Activated T-helper 1 cell treated with anti-CD3 and anti-CD28 coated beads, Interleukin-12 subunit alpha, Interleukin-12 subunit beta, Interleukin-2, Interleukin-4 antibody, amounts not matched to agents 30 ng/mL and 10 ng/mL and 1 ng/mL, durations not matched to agents 14 hours and 24 hours and 36 hours (primary cell): ENCODE measurements around the gene RPLP2. TPM values are rescaled to one million over a fixed set of nuclear protein-coding genes. Genes with fewer than 3 reads are reported as not detected.

Source experiments
- DNase-seq: peaks from one replicate; pipeline ENCODE4 v3.0.0; 2021; ENCODE audit warnings: low spot score
- H3K27ac Mint-ChIP-seq: one replicate; pipeline ENCODE4 v1.8.0; 2021; ENCODE audit warnings: mild to moderate bottlenecking, mixed read lengths
- H3K27me3 Mint-ChIP-seq: one replicate; pipeline ENCODE4 v1.8.0; 2022; ENCODE audit warnings: mild to moderate bottlenecking, moderate library complexity, mixed read lengths; ENCODE audit not compliant: insufficient read depth
- H3K36me3 Mint-ChIP-seq: one replicate; pipeline ENCODE4 v1.8.0; 2021; ENCODE audit warnings: low read depth, mixed read lengths
- H3K4me1 Mint-ChIP-seq: one replicate; pipeline ENCODE4 v1.8.0; 2021; ENCODE audit warnings: low read depth, mixed read lengths
- H3K4me3 Mint-ChIP-seq: one replicate; pipeline ENCODE4 v1.8.0; 2021; ENCODE audit warnings: mild to moderate bottlenecking, moderate library complexity, mixed read lengths
- H3K9me3 Mint-ChIP-seq: one replicate; pipeline ENCODE4 v1.8.0; 2021; ENCODE audit warnings: mixed read lengths
- intact Hi-C: fragments of 100-400 bp; cut with micrococcal nuclease; formaldehyde crosslinking; loops from one replicate; pipeline ENCODE4 v1.15.1; 2024
- total RNA-seq: library from RNA; stranded (reverse); gene quantifications from 2 replicates; pipeline ENCODE4 v1.2.3, GENCODE V29; 2022

RPLP2 gene
- total RNA-seq, 1 donor from 2014 or later = 2,072 TPM

DNA sequence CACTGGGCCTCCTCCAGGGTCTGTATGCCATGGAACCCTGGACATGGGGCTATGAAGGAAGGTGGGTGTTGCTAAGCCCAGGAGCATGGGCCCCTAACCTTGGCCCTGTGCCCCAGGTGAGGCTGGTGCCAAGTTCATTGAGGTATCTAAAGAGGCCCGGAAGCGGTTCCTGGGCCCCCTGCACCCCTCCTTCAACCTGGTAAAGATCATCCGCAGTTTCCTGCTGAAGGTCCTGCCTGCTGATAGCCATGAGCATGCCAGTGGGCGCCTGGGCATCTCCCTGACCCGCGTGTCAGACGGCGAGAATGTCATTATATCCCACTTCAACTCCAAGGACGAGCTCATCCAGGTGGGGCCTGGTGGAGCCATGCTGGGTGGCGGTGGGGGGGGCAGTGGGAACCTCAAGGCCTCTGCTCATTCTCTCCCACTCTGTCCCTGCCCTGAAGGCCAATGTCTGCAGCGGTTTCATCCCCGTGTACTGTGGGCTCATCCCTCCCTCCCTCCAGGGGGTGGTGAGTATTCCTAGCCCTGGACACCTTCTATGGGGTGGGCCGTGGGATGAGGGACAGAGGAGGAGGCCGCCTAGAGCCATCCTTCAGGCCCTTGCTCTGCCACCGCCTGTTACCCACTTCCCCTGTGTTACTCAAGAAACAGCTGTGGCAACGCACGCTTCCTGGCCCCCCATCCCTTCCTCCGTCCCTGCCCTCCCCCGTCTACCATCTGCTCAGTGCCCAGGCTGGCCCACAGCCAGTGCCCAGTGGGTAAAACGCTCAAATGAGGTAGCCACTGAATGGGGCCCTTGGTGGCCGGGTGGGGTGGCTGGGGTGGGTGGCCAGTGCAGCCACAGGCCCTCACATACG, 12.0 kb downstream of the RPLP2 start:
- peaks cover 2% of the 10 kb centered on the region for H3K36me3 Mint-ChIP-seq
- no peak overlapping the region for H3K27ac Mint-ChIP-seq
- H3K27me3 Mint-ChIP-seq = peaks cover 3% of the 10 kb centered on the region
- no peaks in the 10 kb centered on the region for H3K4me1 Mint-ChIP-seq
- H3K4me3 Mint-ChIP-seq = peak overlapping the region; percentile 42
- DNase-seq = no peak
- no peaks in the 10 kb centered on the region for H3K9me3 Mint-ChIP-seq
- intact Hi-C loops = no loop called here

DNA sequence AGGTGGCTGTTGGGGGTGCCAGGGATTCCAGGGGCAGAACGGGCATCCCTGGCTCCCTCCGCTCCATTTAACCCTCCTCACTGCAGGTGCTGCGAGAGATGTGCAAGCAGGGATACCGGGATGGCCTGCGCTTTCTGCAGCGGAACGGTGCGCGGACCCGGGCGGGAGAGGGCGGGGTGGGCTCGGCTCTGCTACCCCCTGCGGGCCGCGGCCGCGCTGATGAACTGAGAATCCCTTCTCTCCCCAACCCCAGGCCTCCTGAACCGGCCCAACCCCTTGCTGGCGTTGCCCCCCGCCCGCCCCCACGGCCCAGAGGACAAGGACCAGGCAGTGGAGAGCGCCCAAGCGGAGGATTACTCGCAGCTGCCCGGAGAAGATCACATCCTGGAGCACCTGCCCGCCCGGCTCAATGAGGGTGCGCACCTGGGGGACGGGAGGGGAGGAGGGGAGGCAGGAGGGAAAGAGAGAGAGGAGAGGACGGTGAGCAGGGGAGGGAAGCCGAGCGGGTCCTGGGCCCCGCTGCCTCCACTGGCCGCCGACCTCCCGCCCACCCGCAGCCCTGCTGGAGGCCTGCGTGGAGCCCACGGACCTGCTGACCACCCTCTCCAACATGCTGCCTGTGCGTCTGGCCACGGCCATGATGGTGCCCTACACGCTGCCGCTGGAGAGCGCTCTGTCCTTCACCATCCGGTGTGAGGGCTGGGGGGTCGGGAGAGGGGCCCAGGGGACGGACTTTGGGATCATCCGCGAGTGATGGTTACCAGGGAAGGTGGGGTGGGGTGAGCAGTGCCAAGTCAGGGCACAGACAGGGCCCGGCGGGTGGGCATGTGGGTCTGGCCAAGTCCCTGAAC, 13.9 kb downstream of the RPLP2 start:
- DNase-seq = no peak
- Mint-ChIP-seq H3K27ac (no peak overlapping the region), H3K36me3 (peaks cover 2% of the 10 kb centered on the region), H3K9me3 (no peaks in the 10 kb centered on the region), H3K4me1 (peaks cover 6% of the 10 kb centered on the region), H3K4me3 (no peak overlapping the region), H3K27me3 (peaks cover 13% of the 10 kb centered on the region)
- intact Hi-C loops = no loop called here

DNA sequence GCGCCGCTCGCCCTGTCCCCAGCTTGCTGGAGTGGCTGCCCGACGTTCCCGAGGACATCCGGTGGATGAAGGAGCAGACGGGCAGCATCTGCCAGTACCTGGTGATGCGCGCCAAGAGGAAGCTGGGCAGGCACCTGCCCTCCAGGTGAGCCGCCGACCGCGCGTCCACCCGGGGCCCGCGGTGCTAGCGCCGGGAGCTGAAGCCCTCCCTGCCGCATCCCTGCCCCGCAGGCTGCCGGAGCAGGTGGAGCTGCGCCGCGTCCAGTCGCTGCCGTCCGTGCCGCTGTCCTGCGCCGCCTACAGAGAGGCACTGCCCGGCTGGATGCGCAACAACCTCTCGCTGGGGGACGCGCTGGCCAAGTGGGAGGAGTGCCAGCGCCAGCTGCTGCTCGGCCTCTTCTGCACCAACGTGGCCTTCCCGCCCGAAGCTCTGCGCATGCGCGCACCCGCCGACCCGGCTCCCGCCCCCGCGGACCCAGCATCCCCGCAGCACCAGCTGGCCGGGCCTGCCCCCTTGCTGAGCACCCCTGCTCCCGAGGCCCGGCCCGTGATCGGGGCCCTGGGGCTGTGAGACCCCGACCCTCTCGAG, 14.6 kb downstream of the RPLP2 start:
- Mint-ChIP-seq H3K36me3 (peaks cover 2% of the 10 kb centered on the region), H3K4me1 (peaks cover 6% of the 10 kb centered on the region), H3K27me3 (peaks cover 20% of the 10 kb centered on the region), H3K4me3 (no peak overlapping the region), H3K27ac (no peak overlapping the region), H3K9me3 (no peaks in the 10 kb centered on the region)
- intact Hi-C loops = no loop called here
- no peak for DNase-seq

DNA sequence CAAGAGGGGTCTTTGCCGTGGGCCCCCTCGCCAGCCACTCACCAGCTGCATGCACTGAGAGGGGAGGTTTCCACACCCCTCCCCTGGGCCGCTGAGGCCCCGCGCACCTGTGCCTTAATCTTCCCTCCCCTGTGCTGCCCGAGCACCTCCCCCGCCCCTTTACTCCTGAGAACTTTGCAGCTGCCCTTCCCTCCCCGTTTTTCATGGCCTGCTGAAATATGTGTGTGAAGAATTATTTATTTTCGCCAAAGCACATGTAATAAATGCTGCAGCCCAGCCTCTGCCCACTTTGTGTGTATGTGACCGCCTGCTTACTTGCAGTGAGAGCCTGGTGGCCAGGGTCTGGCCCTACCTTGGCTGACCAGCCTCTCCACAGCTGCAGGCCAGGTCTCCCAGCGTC, 15.2 kb downstream of the RPLP2 start:
- Mint-ChIP-seq H3K4me1 (peaks cover 6% of the 10 kb centered on the region), H3K9me3 (no peaks in the 10 kb centered on the region), H3K4me3 (no peak overlapping the region), H3K36me3 (peaks cover 2% of the 10 kb centered on the region), H3K27ac (no peak overlapping the region), H3K27me3 (peaks cover 26% of the 10 kb centered on the region)
- intact Hi-C loops = no loop called here
- DNase-seq = no peak

DNA sequence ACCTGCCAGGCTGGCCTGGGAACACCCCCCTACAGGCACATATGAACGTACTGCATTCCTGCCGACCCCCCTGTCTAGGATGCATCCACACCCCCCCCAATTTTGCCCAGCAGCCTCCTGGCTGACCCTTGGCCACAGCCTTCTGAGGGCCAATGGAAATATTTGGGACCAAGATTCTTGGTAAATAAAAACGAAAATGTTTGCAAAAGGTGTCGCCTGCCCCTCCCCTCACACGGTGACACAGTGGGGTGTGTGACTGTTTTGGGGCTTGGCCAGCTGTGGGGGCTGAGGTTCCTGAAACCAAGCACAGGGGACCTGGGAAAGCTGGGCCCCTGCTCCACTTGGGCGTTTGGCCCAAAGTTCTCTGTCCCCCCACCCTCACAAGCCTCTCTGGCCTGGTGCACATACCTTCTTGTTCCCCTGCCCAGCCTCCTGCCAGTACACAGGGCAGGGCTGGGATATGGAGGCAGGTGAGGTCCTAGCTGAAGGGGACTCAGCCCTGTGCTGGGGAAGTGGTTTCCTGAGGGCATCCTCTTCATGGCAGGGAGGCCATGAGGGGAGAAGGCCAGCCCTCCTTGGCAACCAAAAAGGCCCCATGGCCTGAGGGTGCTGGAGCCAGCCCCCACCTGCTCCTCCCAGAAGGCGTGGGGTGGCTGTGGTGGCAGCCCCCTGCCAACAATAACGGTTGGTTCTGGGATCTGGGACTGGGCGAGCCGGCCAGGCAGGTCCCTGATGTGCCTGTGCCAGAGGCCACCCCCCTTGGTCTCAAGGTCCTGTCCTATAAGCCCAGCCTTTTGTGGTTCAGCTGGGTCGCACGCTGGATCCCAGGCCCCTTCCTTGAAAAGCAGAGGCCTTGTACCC, 15.8 kb downstream of the RPLP2 start:
- no peaks in the 10 kb centered on the region for H3K9me3 Mint-ChIP-seq
- intact Hi-C loops = no loop called here
- H3K4me1 Mint-ChIP-seq = peaks cover 6% of the 10 kb centered on the region
- no peak for DNase-seq
- peaks cover 2% of the 10 kb centered on the region for H3K36me3 Mint-ChIP-seq
- peaks cover 29% of the 10 kb centered on the region for H3K27me3 Mint-ChIP-seq
- H3K27ac Mint-ChIP-seq = no peak overlapping the region
- H3K4me3 Mint-ChIP-seq = no peak overlapping the region

DNA sequence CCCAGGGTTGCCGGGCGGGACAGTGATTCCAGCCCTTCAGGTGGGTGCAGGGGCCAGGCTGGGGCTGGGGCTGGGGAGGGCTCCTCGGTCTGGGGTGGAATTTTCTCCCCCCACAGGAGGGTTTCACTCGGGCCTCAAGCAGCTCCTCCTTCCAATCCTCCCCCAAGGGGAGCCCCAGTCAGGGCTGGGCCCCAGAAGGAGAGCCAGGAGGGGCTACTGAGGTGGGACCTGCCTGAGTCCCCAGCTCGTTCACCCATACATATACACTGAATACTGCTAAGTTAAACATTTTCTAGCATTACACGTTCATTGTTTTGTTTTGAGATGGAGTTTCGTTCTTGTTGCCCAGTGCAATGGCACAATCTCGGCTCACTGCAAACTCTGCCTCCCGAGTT, 16.5 kb downstream of the RPLP2 start:
- peak overlapping the region; percentile 81 for H3K4me3 Mint-ChIP-seq
- H3K9me3 Mint-ChIP-seq = no peaks in the 10 kb centered on the region
- no peak for DNase-seq
- peaks cover 2% of the 10 kb centered on the region for H3K36me3 Mint-ChIP-seq
- intact Hi-C loops = no loop called here
- H3K4me1 Mint-ChIP-seq = peaks cover 6% of the 10 kb centered on the region
- no peak overlapping the region for H3K27ac Mint-ChIP-seq
- H3K27me3 Mint-ChIP-seq = peaks cover 31% of the 10 kb centered on the region

DNA sequence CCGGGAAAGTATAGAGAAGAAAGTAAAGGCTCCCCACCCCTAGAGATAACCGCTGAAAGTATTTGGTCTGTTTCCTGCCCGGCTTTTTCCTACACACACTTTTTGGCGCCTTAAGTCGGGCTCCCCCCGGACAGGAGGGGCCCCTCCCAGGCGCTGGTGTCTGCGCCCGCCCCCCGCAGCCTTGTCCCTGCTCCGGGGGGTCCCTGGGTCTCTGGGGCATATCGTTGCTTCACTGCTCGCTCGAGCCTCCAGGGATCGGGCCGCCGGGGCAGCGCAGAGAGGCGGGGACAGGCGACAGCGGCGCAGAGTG, 17.0 kb downstream of the RPLP2 start:
- no peak overlapping the region for H3K27ac Mint-ChIP-seq

DNA sequence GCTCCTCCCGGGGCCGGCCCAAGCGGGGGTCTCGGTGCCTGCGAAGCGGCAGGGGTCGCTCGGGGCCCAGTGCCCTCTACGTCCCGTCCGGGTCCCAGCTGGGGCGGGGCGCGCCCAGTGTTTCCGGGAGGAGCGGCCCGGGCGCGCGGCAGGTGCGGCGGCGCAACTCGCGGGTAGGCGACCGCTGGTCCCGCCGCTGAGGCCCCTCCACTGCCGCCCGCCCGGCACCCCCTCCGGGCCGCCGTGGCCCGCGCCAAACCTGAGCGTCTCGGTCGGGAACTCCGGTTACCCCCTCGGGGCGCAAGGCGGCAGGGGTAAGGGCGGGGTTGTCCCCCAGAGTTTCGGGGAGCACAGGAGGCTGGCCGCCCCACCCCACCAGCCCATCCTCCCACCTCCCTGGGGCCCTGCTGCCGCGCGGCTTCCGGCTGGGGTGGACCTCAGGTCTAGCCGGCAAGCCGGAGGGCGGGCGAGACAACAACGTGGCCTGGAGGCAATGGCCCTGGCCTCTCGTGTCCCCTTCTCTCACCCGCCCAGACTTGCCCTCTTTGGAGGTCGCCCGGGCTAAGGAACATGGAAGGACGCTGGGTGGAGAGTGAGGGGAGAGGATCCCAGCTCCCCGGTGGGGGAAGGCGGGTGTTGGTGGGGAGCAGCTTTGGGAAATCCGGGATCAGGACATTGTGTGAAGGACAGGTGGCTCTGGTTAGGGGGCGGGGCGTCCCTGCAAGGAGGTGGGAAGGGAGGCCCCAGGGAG, 17.6 kb downstream of the RPLP2 start:
- intact Hi-C loops = loop anchor here (1.0 kb wide), 1 partner anchor 8 kb away; no protein-coding TSS in a partner anchor
- Mint-ChIP-seq H3K27me3 (peaks cover 36% of the 10 kb centered on the region), H3K9me3 (no peaks in the 10 kb centered on the region), H3K36me3 (peaks cover 2% of the 10 kb centered on the region), H3K4me3 (peak overlapping the region; percentile 77), H3K27ac (peak overlapping the region; percentile 5), H3K4me1 (peaks cover 6% of the 10 kb centered on the region)
- DNase-seq = no peak

More for the DNA sequence above, 17.0 kb downstream of the RPLP2 start:
- H3K36me3 Mint-ChIP-seq = peaks cover 2% of the 10 kb centered on the region
- DNase-seq = no peak
- peak overlapping the region; percentile 81 for H3K4me3 Mint-ChIP-seq
- H3K27me3 Mint-ChIP-seq = peaks cover 34% of the 10 kb centered on the region
- H3K9me3 Mint-ChIP-seq = no peaks in the 10 kb centered on the region
- peaks cover 6% of the 10 kb centered on the region for H3K4me1 Mint-ChIP-seq
- intact Hi-C loops = loop anchor here (1.0 kb wide), 1 partner anchor 7 kb away; no protein-coding TSS in a partner anchor

DNA sequence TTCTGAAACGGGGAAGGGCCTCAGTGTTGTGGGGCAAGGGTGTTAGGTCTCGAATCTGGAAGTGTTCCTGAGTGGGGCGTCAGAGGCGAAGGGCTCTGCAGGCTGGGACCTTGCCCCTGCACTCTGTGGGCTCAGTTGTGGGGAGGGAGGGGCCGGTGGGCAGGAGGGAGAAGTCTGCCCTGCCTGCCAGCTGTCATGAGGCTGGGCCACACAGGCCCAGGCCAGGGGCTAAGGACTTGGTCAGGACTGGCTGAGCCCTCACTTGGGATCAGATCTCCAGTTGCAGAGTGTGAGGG, 18.1 kb downstream of the RPLP2 start, which contains the start of gene CRACR2B:
Gene CRACR2B, plus strand, starts transcription at position 23 of the 296 bp plus-strand sequence. CDS start 689 bp downstream, outside the sequence.
- H3K36me3 Mint-ChIP-seq = peaks cover 2% of the 10 kb centered on the region
- H3K4me1 Mint-ChIP-seq = peaks cover 6% of the 10 kb centered on the region
- H3K9me3 Mint-ChIP-seq = no peaks in the 10 kb centered on the region
- H3K27ac Mint-ChIP-seq = peak within 1 kb of the TSS; percentile 5
- peaks cover 37% of the 10 kb centered on the region for H3K27me3 Mint-ChIP-seq
- DNase-seq = no peak
- intact Hi-C loops = loop anchor here (1.0 kb wide), 1 partner anchor 9 kb away; no protein-coding TSS in a partner anchor
- peak within 1 kb of the TSS; percentile 77 for H3K4me3 Mint-ChIP-seq

DNA sequence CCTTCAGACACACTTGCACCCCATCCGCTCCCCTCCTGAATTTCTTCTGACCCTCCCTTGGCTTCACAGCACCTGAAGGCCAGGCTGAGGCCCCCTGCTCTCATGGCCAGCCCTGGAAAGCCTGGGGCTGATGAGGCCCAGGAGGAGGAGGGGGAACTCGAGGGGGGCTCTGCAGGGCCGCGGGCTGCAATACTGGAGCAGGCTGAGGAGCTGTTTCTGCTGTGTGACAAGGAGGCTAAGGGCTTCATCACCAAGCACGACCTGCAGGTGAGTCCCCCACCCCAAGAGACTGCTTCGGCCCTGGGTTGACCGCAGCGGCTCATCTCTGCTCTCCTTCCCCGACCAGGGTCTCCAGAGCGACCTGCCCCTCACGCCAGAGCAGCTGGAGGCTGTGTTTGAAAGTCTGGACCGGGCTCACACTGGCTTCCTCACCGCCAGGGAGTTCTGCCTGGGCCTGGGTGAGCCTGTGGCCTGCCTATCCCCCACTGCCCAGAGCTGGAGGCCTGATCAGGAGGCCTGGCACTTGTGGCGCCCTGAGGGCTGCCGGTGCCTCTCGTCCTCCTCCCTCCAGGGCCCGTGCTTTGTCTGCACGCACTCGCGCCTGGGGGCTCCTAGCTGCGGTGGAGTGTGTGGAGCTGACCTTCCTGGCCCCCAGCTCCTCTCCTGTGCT, 18.9 kb downstream of the RPLP2 start:
- intact Hi-C loops = no loop called here
- H3K4me3 Mint-ChIP-seq = peak overlapping the region; percentile 77
- H3K36me3 Mint-ChIP-seq = peaks cover 2% of the 10 kb centered on the region
- DNase-seq = no peak
- no peak overlapping the region for H3K27ac Mint-ChIP-seq
- no peaks in the 10 kb centered on the region for H3K9me3 Mint-ChIP-seq
- H3K4me1 Mint-ChIP-seq = peaks cover 6% of the 10 kb centered on the region
- peaks cover 37% of the 10 kb centered on the region for H3K27me3 Mint-ChIP-seq

DNA sequence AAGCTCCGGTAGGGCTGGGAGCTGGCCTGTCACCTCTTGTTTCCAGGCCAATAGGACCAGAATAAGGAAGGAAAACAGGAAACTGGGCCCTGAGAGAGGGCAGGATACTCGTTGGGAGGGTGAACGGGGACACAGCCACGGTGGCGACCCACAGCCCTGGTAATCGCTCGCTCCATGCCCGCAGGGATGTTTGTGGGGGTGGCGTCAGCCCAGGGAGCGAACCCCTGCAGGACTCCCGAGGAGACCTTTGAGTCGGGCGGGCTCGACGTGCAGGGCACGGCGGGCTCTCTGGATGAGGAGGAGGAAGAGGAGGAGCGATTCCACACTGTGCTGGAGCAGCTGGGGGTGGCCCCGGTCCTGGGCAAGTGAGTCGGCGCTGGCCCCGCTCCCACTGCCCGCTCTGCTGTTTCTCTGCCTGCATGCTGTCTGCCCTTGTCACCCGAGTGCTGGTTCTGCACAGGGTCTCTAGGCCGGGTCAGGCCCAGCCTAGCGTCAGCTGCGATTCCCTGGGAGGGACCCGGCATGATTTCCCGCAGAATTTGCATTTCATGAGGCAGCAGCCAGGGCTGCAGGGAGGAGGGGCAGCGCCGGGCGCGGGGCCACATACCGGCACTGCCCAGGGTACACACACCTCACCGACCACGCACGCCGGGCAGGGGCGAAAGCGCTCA, 19.5 kb downstream of the RPLP2 start:
- intact Hi-C loops = no loop called here
- peaks cover 6% of the 10 kb centered on the region for H3K4me1 Mint-ChIP-seq
- H3K27me3 Mint-ChIP-seq = peaks cover 37% of the 10 kb centered on the region
- H3K9me3 Mint-ChIP-seq = no peaks in the 10 kb centered on the region
- no peak overlapping the region for H3K27ac Mint-ChIP-seq
- H3K36me3 Mint-ChIP-seq = peaks cover 4% of the 10 kb centered on the region
- no peak for DNase-seq
- peak overlapping the region; percentile 15 for H3K4me3 Mint-ChIP-seq
